BJ (cell line): ENCODE data around the gene SKAP1. TPM values are rescaled to one million over a fixed set of nuclear protein-coding genes. Genes with fewer than 3 reads are reported as not detected.
"Not testable (repeated sequence)": the region's sequence is repeated elsewhere in the genome, so short reads cannot be mapped to it uniquely, and the experiment has no call there.

Experiments used
- CTCF ChIA-PET: fragments of 350-600 bp; formaldehyde crosslinking; extraction: SDS; loops from one replicate; lab custom pipeline; 2021; ENCODE audit warnings: antibody characterized with exemption, inconsistent platforms; lab: Yijun Ruan, JAX
- POLR2A ChIA-PET: fragments of 300-600 bp; sonication (Branson Sonifier 250); formaldehyde crosslinking; extraction: SDS; loops from one replicate; lab custom pipeline; 2021; ENCODE audit warnings: antibody characterized with exemption; lab: Charles Lee
- DNase-seq: peaks from one replicate; pipeline ENCODE4 v3.0.0-alpha.2; 2011; ENCODE audit warnings: low read depth
- H3K27me3 ChIP-seq: 2 replicates; pipeline ENCODE4 v1.6.0; 2011; ENCODE audit warnings: low read length; ENCODE audit not compliant: control insufficient read depth, insufficient read depth
- H3K36me3 ChIP-seq: 2 replicates; pipeline ENCODE4 v1.5.1; 2011; ENCODE audit warnings: low read length; ENCODE audit not compliant: control insufficient read depth, insufficient read depth
- H3K4me3 ChIP-seq: 2 replicates; pipeline ENCODE4 v1.5.1; 2011; ENCODE audit warnings: low read depth, mild to moderate bottlenecking, control low read depth, low read length
- CTCF ChIP-seq: IDR thresholded peaks from 2 replicates; pipeline ENCODE4 v1.5.1; 2011; ENCODE audit warnings: low read depth, mild to moderate bottlenecking, control low read depth, inconsistent platforms, low read length, moderate library complexity; ENCODE audit not compliant: insufficient read depth
- polyA plus RNA-seq: library from polyadenylated mRNA; depleted of rRNA; stranded (reverse); fragments of >200 nt; gene quantifications from 2 replicates; pipeline ENCODE4 v1.2.3, GENCODE V29; 2011

The SKAP1 gene
- polyA plus RNA-seq, 1 experiment = not detected

GRCh38 chr17:48429156-48429555 lies 858 bp downstream of the SKAP1 start:
- TF ChIP-seq CTCF = no peak
- peaks cover 35% of the 10 kb centered on the region for H3K27me3 ChIP-seq
- ChIA-PET POLR2A (no interaction called here), CTCF (no interaction called here)
- no peak overlapping the region for H3K4me3 ChIP-seq
- DNase-seq = no peak
- no peaks in the 10 kb centered on the region for H3K36me3 ChIP-seq

GRCh38 chr17:48427598-48427997 lies 2.4 kb downstream of the SKAP1 start:
- peaks cover 28% of the 10 kb centered on the region for H3K27me3 ChIP-seq
- no peak for TF ChIP-seq CTCF
- POLR2A ChIA-PET = no interaction called here

GRCh38 chr17:48426761-48427500 lies 3.1 kb downstream of the SKAP1 start:
- ChIA-PET CTCF (no interaction called here), POLR2A (no interaction called here)
- H3K27me3 ChIP-seq = peaks cover 28% of the 10 kb centered on the region
- H3K36me3 ChIP-seq = no peaks in the 10 kb centered on the region
- no peak for TF ChIP-seq CTCF
- H3K4me3 ChIP-seq = no peak overlapping the region
- no peak for DNase-seq

More at GRCh38 chr17:48427598-48427997, 2.4 kb downstream of the SKAP1 start:
- no peak for DNase-seq
- Histone ChIP-seq H3K4me3 (no peak overlapping the region), H3K36me3 (no peaks in the 10 kb centered on the region)
- CTCF ChIA-PET = no interaction called here

GRCh38 chr17:48426019-48426665 lies 3.9 kb downstream of the SKAP1 start:
- TF ChIP-seq CTCF = no peak

GRCh38 chr17:48422060-48422459 lies 8.0 kb downstream of the SKAP1 start:
- H3K4me3 ChIP-seq, DNase-seq, H3K27me3 ChIP-seq, CTCF ChIA-PET, H3K36me3 ChIP-seq, POLR2A ChIA-PET: not testable (repeated sequence)

More at GRCh38 chr17:48426019-48426665, 3.9 kb downstream of the SKAP1 start:
- no peaks in the 10 kb centered on the region for H3K36me3 ChIP-seq
- no peak overlapping the region for H3K4me3 ChIP-seq
- peaks cover 22% of the 10 kb centered on the region for H3K27me3 ChIP-seq
- CTCF ChIA-PET = no interaction called here
- POLR2A ChIA-PET = no interaction called here
- no peak for DNase-seq
